Keratinocyte (primary cell): ENCODE data around the gene TRPC3.

Source experiments
- CTCF ChIP-seq, 3 experiments: IDR thresholded peaks in 1 of 3; conservative IDR thresholded peaks in 1 of 3; optimal IDR thresholded peaks in 1 of 3; 2 replicates in 2 of 3; 3 replicates in 1 of 3; pipeline versions ENCODE3 to v1.5.1; 2011; ENCODE audit warnings: low read length in 3 of 3, mild to moderate bottlenecking in 3 of 3, moderate library complexity in 2 of 3, control low read depth in 1 of 3, inconsistent platforms in 1 of 3; ENCODE audit not compliant: insufficient read depth in 2 of 3; ENCODE audit errors: extremely low read depth in 1 of 3
- EZH2 ChIP-seq: IDR thresholded peaks from one replicate; pipeline ENCODE4 v1.6.1; 2012; ENCODE audit warnings: inconsistent platforms, mild to moderate bottlenecking, low read length, moderate library complexity

GRCh38 chr4:121975784-121976183 lies 23.9 kb upstream of the TRPC3 start:
- no peak for TF ChIP-seq CTCF (optimal IDR thresholded peaks at IDR 0.05 in 1 of 3, IDR thresholded peaks at IDR 0.05 in 1 of 3, conservative IDR thresholded peaks at IDR 0.05 in 1 of 3; ENCODE audit: extremely low read depth in 1 of 3, insufficient read depth in 2 of 3, low read length in 3 of 3)
- no peak for TF ChIP-seq EZH2
